NCI-H2196 treated with DMSO at 0.1 percent for 48 hours (cell line): ENCODE data around the gene CLCN6.

Experiments
- DNase-seq: peaks from one replicate; lab custom pipeline; 2025; ENCODE audit not compliant: unreplicated experiment; lab: John Stamatoyannopoulos, UW

Gene CLCN6

DNA sequence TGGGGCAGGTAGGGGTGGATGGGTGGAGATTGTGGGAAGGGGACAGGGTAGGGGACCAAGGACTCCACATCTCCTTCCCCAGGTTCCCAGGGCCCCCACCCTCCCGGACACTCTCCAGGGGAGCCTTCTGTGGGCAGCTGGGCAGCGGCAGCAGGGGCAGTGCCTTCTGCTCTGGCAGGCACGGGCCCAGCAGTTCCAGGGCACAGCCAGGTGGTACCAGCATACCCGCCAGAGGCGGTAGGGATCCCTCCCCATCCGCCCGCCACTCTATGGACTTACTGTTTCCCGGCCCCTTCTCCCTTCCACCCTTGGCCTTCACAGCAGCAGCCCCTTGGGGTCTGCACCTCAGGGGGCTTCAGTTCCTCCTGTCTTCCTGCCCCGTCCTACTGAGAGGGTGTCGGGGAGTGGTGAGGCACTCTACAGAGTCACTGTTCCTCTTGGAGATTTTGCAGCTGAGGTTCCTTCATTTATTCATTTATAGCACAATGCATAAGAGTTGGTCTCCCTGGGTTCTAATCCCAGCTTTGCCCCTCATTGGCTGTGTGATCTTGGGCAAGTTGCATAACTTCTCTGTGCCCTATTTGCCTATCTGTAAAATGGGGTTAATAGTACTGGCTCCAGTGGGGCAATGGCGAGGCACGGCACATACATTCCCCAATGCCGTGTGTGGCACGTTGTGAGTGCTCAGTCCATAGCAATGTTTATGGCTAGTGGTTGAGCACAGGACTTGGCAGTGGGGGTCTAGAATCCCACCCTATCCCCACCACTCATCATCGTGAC, 27.0 kb upstream of the CLCN6 start:
- DNase-seq = no peak

DNA sequence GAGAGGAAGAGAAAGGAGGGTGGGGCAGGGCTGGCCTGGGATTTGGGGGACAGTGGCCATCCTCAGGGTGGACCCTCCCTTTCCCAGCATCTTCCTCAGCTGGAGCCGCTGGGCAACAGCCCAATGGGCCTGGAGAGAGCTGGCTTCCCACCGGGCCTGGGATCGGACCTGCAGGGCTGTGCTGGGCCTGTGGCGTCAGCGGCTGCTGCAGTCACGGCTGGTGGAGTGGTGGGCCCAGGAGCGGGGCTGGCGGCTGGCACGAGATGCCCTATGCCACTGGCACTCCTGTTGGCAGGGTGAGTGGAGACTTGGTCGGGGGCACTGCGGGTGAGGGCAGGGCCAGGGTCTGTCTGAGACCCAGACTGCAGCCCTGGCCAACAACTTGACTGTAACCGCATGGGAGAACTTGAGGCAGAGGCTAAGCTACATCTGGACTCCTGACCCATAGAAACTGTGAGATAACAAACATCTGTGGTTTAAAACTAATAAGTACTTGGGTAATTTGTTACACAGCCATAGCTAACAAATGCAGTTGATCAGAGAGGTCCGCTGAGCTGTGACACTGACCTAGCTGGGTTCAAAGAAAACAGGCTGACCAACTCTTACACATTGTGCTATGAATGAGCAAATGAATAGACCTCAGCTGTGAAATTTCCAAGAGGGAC, 26.1 kb upstream of the CLCN6 start:
- no peak for DNase-seq

DNA sequence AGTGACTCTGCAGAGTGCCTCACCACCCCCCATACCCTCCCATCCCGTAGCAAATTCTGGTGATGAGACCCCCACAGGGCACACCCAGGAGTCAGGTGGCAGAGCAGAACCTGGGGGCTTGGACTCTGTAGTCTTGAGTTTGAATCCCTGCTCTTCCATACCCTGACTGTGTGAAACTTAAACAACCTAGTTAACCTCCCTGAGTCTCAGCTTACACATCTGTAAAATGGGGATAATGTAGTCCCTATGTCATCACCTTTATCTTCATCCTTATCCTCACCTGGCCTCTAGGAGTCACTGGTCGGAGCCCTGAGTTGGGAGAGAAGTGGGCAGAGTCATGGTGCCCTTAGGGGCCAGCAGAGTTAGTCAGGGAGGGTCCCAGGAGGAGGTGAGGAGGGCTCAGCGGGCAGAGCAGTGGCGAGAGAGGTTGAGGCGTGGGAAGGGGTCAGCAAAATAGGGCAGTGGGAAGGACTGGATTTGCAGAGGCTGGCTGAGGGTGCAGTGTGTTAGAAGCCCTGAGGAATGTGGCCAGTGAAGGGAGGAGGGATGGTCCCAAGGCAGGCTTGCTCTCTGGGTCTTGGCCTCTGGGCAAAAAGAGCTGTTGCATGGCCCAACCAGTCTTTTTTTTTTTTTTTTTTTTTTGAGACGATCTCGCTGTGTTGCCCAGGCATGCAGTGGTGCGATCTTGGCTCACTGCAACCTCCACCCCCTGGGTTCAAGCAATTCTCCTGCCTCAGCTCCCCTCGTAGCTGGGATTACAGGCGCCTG, 25.4 kb upstream of the CLCN6 start:
- DNase-seq = no peak

DNA sequence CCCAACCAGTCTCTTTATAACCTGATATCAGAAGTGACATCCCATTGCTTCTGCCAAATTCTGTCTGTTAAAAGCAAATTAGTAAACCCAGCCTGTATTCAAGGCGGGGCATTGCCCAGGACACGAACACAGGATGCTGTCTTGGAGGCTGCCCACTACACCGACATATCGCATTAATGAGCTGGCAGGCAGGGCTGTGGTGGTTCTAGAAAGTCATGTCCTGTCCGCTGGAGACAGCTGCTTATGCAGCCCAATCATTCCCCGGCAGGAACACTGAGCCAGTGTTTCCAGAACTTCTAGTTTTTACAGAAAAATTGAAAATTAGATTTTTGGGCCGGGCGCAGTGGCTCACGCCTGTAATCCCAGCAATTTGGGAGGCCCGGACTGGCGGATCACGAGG, 24.7 kb upstream of the CLCN6 start:
- no peak for DNase-seq

DNA sequence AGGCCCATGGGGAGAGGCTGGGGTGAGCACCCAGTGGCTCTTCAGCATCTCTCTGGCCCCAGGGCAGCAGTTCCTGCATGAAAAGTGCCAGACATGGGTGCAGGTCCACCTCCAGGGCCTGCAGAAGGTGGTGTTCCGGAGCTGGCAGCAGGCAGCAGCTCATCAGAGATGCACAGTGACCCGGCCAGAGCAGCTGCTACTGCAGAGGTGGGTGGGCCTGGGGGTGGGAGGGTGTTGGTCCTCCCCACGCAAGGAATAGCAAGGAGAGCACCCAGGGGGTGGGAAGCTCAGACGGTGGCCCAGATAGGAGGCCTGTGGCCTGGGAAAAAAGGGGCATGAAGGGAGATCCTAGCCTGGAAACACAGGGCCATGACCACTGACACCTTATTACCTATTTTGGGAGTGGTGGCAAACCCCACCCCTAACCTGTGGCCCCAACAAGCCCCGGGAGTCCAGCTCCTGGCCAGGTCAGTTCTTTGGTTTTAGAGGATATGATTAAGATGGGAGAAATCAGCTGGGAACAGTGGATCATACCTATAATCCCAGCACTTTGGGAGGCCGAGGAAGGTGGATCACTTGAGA, 23.8 kb upstream of the CLCN6 start:
- no peak for DNase-seq

DNA sequence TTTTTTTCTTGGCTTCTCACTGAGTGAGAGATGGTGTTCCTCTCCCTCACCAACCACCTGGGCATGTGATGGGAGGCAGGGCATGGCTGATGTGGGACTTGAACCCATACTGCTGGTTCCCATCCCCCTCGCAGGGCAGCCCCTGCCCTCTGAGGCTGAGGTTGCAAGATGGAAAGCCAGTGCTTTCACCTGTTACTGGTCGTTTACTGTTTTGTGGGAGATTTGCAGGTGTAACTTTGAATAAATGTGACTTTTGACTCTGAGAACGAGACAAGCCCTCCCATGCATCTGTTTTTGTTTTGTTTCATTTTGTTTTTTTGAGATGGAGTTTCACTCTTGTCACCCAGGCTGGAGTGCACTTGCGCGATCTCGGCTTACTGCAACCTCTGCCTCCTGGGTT, 22.4 kb upstream of the CLCN6 start:
- no peak for DNase-seq

DNA sequence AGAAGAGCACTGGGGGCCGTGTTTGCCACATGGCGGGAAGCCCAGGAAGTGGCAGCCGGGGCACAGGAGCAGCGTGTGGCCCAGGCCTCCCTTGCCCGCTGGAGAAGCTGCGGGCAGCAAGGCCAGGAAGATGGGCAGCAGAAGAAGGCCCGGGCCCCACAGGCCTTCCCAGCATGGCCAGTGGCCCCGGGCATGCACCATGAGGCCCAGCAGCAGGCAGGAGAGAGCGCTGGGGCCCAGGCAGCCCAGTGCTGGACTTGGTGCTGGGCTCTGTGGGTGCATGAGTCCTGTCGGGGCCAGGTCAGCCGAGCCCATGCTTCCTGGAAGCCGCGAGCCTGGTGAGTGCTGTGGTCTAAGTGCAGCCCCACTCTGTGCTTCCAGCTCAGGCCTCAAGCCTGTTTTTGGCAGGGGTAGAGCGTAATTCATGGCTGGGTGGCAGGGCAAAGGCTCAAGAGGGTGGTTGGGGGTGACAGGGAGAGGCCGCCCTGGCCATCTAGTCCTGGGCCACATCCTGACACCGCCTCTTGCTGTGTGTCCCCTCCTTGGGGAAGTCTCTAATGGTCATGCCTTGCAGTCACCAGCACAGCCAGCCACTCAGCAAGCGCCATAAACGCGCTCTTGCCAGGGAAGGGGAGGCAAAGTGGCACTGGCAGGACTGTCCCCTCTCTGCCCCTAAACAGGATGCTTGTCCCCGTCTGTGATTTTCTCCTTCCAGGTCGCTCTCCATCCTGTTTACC, 21.6 kb upstream of the CLCN6 start:
- DNase-seq = no peak

DNA sequence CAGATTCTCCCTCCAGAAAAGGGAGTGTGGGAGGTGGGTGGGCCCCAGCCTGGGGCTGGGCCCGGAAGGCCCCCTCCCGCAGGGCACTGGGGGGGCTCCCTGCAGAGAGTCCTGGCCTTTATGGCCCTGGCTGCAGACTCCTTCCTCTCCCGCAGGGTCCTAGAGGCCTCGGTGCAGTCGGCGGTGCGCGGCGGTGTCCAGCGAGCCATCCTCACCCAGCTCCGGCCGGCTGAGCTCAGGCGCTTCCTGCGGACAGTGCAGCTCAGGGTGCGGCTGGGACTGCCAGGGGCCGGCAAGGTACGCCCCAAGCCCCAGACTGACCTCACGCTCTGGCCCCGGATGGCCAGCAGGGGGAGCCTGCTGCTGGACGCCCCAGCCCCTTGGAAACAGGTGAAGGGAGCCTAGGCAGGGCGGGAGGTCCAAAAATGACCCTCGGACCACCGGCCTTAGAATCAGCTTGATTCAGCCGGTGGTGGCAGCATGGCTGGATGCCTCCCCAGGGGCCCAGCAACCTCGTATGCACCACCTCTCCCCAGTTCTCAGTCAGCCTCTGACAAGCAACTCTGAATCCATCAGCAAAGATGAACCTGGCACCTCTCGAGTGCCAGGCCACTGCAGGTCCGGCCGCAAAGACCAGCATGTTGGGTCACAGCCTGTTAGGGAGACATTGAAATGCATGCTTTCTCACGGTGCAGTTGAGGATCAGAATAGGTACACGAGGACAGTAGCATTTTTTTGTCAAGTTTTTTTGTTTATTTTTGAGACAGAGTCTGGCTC, 20.8 kb upstream of the CLCN6 start:
- no peak for DNase-seq

DNA sequence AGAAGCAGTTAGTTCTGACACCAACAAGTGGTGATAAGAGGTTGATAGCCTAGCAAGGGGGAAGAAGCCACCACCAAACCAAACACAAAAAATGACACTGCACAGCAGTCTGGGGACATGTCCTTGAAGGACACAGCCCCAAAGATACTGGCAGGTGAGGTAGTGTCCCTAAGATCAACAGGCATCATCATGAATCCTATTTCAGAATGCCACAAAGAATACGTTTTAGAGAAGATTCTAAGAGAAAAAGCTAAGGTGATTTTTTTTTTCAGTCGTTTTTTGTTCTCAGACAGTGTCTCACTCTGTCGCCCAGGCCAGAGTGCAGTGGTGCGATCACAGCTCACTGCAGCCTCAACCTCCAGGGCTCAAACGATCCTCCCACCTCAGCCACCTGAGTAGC, 19.8 kb upstream of the CLCN6 start:
- DNase-seq = no peak

DNA sequence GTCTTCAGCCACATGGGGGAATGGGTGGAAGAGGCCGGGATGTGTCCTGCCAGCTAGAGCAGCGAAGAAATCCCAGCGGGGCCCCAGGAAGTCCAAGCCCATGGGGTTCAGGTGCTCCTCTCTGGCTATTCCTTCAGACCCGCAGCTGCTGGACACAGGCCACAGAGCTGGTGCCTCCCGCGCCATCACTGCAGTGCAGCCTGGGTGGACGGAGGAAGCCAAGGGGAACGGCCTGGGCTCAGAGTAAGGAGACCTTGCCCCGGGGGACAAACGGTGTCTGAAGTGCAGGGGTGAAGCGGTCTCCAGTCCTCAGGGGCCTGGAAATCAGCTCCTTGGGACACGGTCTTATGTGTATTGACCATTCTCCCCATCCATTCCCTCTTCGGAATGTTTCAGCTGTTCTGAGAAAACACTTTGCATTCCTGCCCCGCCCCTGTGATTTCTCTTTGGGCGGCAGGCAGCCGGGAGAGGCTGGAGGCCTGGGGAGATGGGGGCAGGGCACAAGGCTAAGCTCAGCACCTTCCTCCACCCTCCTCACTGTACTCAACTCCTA, 18.7 kb upstream of the CLCN6 start:
- DNase-seq = no peak

DNA sequence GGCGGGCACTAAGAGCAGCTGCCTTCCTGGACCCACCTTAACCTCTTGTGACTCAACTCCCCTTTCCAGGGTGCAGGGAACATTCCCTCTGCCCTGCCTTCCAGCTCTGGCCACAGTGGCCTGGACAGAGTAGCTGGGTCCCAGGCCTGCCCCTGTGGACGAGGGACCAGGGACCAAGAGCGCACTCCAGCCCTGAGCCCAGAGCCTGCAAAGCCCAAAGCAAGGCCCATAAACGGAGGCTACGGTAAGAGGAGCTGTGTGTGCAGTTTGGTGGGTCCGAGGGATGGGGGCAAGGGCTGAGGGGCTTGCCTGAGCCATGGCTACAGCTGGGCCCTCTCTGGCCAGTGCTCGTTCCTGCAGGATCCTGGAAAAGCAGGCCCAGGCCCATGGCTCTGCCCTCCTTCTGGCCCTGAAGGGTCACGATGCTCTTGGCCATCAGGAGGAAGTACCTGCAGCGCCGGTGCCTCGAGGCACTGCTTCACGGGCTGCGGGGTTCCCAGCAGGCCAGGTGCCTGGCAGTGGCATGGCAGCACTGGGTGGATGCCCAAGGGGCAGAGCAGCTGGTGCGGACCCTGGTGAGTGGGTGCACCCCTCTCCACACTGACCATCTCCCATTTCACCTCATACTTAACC, 18.1 kb upstream of the CLCN6 start:
- DNase-seq = no peak

DNA sequence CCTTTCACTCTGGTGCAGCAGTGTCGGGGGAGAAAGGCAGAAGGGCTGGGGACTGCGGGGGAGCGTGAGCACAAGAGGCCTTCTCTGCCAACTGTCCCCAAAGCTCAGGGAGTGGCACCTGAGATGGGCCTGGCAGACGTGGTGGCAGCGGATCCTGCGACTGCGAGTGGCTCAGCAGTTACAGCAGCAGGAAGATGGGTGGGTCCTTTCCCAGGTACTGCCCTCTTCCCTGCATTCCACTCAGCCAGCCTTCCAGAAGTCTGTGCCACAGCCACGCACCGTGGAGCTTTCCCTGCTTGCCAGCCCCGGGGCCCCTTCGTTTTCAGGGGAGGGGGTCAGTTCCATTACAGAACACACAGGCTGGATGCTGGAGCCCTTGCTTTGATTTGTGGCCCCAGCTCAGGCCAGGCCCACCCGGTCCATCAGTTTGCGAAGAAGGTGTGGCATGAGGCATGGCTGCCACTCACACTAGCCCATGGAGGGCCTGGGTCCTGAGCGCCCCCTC, 17.4 kb upstream of the CLCN6 start:
- DNase-seq = no peak

DNA sequence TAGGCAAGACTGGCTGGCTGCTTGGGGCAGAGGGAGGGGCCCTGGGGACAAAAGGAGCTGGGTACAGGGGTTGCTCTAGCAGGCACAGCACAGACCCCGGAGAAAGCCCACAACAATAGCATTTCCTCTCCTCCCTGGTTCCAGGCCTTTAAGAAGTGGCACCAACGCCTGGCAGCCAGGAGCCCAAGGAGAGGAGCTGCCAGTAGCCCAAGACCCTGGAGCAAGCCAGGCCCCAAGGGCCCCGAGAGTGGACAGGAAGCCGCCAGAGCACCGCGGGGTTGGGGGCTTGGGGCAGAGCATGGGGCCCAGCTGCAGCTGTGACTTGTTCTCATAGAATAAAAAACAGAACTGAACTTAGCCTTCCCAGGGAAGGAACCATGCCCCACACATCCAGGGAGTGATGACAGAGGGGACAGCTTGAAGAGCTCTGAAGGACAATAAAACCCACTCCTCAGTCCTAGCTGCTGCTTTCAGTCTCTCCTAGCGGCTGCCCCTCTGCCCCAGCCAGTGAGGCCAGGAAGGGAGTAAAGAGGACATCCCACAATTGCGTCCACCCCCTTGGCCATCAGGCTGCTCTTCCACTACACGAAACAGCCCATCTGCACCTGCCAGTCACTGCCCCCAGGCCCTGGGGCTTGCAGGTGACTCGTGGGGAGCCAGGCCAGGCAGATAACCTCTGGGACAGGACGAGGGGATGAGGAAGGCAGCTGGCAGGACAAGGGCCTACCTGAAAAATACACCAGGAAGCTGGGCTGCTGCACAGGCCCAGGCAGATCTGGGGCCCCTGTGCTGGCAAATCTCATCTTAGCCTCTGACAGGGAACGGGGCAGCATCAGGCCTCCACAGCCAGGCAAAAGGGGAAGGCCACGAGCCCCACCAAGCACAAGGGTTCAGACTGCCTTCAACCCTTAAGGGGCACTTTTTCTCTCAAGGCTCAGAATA, 16.6 kb upstream of the CLCN6 start:
- DNase-seq = no peak

DNA sequence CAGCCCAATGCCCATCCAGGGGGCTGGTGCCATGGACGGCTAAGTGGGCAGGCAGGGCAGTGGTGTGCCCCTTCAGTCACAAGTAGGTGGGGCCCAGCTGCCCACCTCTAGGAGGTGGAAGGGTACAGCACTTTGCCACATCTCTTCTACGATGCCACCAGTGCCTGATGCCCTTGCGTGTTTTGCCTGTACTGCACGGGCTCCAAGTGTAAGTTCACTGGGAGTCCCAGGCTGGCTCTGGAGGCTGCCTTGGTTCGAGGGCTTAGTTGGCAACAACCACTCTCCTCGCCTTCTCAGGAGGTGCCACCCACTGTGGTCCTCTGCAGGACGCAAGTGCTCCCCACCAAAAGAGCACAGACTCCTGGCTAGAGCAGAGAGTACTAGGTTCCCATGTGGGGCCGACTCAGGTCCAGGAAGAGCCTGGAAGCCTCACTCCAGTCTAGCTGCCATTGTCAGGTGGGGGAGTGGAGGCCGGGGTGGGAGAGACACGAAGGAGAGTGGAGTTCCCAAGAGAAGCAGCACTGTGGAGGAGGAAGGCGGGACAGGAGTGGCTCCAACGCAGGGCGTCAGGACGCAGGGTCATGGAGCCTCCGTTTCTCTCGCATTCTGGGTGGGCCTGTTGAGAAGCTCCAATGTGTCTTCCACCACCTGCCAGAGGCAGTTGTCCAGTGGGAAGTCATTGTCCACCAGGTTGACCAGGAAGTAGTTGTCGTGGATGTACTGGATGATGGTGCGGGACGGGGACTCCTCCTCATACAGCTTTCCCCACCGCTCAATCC, 15.7 kb upstream of the CLCN6 start:
- no peak for DNase-seq

DNA sequence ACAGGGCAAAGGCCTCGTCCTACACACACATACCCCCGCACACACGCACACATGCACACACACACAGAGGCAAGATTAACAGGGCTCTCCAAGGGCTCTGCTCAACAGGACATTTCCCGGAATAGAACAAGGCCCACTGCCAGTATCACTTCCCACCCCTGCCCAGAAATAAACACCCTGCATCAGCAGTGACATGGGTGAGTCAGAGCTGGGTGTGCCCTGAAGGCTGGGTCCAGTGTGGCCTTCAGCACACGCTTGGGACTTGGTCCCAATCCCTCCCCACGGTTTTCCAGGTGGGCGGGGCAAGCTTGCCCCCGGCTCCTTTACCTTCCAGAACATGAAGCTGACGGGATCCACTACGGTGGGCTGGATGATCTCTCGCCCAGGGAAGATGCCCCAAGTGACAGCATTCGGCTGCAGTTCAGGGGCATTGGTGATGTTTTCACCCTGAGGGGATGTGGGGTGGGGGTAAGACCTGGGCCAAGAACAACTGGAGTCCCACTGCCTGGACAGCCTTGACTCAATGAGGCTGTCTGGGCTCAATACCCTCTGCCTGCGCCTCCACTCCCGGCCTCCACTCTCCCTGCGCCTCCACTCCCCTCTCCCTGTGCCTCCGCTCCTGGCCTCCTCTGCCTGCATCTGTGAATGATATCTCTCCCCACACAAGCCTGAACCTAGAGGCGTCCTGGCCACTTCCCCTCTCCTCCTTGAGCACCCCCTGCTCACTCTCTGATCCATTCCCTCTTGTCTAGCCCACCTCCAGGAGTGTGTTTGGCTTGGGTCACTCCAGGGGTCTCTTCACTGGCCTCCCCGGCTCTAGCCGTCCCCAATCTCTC, 14.9 kb upstream of the CLCN6 start:
- no peak for DNase-seq

DNA sequence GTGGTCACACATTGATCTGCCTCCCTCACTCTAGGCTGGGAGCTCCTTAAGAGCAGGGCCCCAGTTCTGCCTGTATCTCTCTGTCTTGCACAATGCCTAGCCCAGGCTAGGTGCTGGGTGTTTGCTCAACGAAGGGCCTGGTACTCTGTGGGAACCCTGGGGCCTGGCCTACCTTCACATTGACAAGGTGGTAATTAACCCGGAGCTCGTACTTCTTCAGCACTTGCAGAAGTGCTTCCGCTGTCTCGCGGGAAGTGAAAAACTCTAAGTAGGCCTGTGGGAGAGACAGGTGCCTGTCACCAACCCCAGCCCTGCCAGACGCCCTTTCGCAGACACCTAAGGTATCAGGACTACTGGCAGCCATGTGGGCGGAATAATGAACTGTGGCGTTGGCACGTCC, 13.9 kb upstream of the CLCN6 start:
- DNase-seq = no peak

DNA sequence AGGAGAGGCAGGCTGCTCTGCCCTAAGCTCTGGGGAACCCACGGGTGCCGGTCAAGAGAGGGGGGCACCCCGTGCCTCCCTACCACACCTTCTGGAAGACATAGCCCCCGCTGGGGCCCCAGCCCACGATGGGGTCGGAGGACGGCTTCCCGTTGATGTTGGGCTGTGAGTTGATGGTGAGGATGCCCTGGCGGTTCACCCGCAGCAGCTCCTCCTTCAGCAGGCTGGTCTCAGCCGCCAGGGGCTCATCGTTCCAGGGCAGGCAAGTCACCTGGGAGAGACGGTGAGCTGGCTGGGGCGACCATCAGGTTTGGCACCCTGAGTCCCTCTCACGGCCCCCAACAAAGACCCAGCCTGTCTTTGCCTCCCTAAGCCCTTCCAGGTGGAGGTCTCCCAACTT, 12.2 kb upstream of the CLCN6 start:
- no peak for DNase-seq
